ENCODE results near the gene C15orf39.
A peak's percentile ranks its signal among the peaks of the same experiment; 100 is the strongest.

C15orf39 gene

DNA sequence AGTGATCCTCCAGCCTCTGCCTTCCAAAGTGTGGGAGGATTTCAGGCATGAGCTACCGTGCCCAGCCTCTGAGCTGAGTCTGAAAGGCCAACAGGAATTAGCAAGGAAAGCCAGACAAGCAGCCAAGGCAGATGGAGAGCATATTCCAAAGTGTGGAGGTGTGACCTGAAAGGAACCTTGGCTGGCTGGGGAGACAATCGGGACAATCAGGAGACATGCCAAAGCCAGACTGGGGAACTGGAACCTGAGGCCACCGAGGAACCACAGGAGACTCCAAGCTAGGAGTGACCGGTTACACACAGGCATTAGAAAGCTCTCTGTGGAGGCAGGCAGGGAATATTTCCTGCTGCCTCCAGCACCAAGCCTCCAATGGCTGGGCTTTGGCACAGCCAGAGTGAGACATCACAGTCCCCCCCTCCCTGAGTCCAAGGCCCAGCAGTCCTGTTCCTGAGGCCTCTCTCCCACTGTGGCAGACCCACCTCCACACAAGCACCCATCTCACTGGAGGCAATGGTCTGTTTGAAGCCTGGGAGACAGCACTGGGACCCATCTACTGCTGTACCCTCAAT lies 4.5 kb upstream of the C15orf39 start:
- no peak overlapping the region for H3K27ac ChIP-seq (ENCODE audit: extremely low read depth, low read depth, low read length)
- CTCF ChIA-PET: interaction anchor here (0.6 to 1.2 kb wide), 4 partner anchors 25 to 168 kb away, joined by 3 read pairs; no protein-coding TSS in a partner anchor

More for the DNA sequence above, 4.5 kb upstream of the C15orf39 start:
- TF ChIP-seq ZFHX2 (tag by site-specific recombination; conservative IDR thresholded peaks at IDR 0.05) (peak; percentile 17; the same call in 1 of the 2 replicates), HOXC10 (CRISPR knock-in tag; IDR thresholded peaks at IDR 0.05) (no peak), SP3 (tag by site-specific recombination; IDR thresholded peaks at IDR 0.05) (no peak), ZIC2 (tag by site-specific recombination; IDR thresholded peaks at IDR 0.05) (peak; percentile 46), ZNF600 (tag by site-specific recombination; IDR thresholded peaks at IDR 0.05) (peak; percentile 59), SP2 (tag by site-specific recombination; IDR thresholded peaks at IDR 0.05) (peak; percentile 35; the same call in 1 of the 2 replicates), GLIS1 (tag by site-specific recombination; IDR thresholded peaks at IDR 0.05) (0 out of 2 replicates have a peak, but pooled peaks have one; percentile 16)
- TF ChIP-seq, protein P1, sequence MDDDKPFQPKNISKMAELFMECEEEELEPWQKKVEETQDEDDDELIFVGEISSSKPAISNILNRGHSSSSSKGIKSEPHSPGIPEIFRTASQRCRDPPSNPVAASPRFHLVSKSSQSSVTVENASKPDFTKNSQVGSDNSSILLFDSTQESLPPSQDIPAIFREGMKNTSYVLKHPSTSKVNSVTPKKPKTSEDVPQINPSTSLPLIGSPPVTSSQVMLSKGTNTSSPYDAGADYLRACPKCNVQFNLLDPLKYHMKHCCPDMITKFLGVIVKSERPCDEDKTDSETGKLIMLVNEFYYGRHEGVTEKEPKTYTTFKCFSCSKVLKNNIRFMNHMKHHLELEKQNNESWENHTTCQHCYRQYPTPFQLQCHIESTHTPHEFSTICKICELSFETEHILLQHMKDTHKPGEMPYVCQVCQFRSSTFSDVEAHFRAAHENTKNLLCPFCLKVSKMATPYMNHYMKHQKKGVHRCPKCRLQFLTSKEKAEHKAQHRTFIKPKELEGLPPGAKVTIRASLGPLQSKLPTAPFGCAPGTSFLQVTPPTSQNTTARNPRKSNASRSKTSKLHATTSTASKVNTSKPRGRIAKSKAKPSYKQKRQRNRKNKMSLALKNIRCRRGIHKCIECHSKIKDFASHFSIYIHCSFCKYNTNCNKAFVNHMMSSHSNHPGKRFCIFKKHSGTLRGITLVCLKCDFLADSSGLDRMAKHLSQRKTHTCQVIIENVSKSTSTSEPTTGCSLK (tag by site-specific recombination; IDR thresholded peaks at IDR 0.05): no peak
- TF ChIP-seq, protein P2, sequence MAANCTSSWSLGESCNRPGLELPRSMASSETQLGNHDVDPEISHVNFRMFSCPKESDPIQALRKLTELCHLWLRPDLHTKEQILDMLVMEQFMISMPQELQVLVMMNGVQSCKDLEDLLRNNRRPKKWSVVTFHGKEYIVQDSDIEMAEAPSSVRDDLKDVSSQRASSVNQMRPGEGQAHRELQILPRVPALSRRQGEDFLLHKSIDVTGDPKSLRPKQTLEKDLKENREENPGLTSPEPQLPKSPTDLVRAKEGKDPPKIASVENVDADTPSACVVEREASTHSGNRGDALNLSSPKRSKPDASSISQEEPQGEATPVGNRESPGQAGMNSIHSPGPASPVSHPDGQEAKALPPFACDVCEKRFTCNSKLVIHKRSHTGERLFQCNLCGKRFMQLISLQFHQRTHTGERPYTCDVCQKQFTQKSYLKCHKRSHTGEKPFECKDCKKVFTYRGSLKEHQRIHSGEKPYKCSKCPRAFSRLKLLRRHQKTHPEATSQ (tag by site-specific recombination; IDR thresholded peaks at IDR 0.05): no peak
- TF ChIP-seq, protein P3, sequence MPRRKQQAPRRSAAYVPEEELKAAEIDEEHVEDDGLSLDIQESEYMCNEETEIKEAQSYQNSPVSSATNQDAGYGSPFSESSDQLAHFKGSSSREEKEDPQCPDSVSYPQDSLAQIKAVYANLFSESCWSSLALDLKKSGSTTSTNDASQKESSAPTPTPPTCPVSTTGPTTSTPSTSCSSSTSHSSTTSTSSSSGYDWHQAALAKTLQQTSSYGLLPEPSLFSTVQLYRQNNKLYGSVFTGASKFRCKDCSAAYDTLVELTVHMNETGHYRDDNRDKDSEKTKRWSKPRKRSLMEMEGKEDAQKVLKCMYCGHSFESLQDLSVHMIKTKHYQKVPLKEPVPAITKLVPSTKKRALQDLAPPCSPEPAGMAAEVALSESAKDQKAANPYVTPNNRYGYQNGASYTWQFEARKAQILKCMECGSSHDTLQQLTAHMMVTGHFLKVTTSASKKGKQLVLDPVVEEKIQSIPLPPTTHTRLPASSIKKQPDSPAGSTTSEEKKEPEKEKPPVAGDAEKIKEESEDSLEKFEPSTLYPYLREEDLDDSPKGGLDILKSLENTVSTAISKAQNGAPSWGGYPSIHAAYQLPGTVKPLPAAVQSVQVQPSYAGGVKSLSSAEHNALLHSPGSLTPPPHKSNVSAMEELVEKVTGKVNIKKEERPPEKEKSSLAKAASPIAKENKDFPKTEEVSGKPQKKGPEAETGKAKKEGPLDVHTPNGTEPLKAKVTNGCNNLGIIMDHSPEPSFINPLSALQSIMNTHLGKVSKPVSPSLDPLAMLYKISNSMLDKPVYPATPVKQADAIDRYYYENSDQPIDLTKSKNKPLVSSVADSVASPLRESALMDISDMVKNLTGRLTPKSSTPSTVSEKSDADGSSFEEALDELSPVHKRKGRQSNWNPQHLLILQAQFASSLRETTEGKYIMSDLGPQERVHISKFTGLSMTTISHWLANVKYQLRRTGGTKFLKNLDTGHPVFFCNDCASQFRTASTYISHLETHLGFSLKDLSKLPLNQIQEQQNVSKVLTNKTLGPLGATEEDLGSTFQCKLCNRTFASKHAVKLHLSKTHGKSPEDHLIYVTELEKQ (tag by site-specific recombination; IDR thresholded peaks at IDR 0.05; ENCODE audit: borderline replicate concordance): no peak
- TF ChIP-seq, protein P4, sequence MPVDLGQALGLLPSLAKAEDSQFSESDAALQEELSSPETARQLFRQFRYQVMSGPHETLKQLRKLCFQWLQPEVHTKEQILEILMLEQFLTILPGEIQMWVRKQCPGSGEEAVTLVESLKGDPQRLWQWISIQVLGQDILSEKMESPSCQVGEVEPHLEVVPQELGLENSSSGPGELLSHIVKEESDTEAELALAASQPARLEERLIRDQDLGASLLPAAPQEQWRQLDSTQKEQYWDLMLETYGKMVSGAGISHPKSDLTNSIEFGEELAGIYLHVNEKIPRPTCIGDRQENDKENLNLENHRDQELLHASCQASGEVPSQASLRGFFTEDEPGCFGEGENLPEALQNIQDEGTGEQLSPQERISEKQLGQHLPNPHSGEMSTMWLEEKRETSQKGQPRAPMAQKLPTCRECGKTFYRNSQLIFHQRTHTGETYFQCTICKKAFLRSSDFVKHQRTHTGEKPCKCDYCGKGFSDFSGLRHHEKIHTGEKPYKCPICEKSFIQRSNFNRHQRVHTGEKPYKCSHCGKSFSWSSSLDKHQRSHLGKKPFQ (tag by site-specific recombination; IDR thresholded peaks at IDR 0.05): no peak
- TF ChIP-seq, protein P5, sequence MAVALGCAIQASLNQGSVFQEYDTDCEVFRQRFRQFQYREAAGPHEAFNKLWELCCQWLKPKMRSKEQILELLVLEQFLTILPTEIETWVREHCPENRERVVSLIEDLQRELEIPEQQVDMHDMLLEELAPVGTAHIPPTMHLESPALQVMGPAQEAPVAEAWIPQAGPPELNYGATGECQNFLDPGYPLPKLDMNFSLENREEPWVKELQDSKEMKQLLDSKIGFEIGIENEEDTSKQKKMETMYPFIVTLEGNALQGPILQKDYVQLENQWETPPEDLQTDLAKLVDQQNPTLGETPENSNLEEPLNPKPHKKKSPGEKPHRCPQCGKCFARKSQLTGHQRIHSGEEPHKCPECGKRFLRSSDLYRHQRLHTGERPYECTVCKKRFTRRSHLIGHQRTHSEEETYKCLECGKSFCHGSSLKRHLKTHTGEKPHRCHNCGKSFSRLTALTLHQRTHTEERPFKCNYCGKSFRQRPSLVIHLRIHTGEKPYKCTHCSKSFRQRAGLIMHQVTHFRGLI (tag by site-specific recombination; IDR thresholded peaks at IDR 0.05): 0 out of 2 replicates have a peak, but pooled peaks have one; percentile 50
- Histone ChIP-seq H3K9me3 (ENCODE audit: control insufficient read depth, insufficient read depth, low read depth, low read length) (no peaks in the 10 kb centered on the region), H3K4me1 (ENCODE audit: control insufficient read depth, insufficient read depth, low read length) (peaks cover 6% of the 10 kb centered on the region), H3K4me3 (ENCODE audit: low read depth, low read length) (no peak overlapping the region), H3K36me3 (ENCODE audit: control insufficient read depth in 2 of 2, insufficient read depth in 1 of 2, low read length in 2 of 2) (no peaks in the 10 kb centered on the region)
- POLR2A ChIA-PET: interaction anchor here (0.6 kb wide), 3 partner anchors 88 to 1143 kb away, joined by 3 to 4 read pairs (median 3); no protein-coding TSS in a partner anchor

All from HEK293 (cell line).